Measurements from ENCODE around the gene DDX1. TPM values are rescaled to one million over a fixed set of nuclear protein-coding genes. Genes with fewer than 3 reads are reported as not detected.
"Not testable (repeated sequence)": the region's sequence is repeated elsewhere in the genome, so short reads cannot be mapped to it uniquely, and the experiment has no call there.

Gene DDX1
- total RNA-seq (2014; rRNA removed; shearing (Covaris generic); ENCODE audit: low replicate concordance), result 23.6 and 37.5 TPM in 2 replicates

DNA sequence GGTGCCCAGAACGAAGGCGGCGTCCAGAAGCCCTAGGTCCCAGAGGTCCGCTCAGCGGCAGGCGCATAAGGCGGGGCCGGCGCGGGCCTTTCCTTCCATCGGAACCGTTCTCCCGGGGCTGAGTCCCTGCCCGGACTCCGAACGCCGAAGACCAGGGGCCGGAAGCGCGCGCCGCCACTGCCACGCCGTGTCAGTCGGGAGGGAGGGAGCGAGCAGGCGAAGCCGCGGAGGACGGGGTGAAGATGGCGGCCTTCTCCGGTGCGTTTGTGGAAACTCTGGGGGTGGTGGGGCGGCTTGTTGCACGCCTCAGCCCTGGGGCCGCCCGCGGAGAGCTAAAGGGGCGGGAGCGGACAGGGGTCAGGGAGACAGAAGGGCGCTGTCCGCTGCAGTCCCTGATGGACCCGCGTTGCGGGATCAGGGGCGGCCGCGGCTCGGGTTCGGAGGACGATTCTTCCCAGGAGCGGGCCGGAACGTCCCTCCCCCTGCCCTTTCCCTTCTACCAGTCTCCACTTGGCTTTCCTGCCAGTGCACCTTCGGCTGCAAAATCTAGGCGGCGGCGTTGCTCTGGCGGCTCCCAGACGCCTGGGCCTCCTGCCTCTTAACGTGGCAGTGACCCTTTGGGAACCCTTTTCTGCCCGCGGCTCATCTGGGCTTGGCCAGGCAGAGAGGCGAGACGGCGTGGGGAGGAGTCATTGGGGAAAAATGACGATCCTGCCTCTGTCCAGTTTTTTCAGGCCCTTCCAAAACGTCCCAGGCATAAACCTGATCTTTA lies at the start of gene DDX1:
TSS of gene DDX1 (plus strand) at position 177 of the 772 bp plus-strand sequence. CDS start at position 243, 66 bp downstream.
- Histone ChIP-seq H3K4me1 (ENCODE audit: low read length) (peaks cover 14% of the 10 kb centered on the region), H3K4me2 (ENCODE audit: low read depth, low read length, poor library complexity, severe bottlenecking) (peak within 1 kb of the TSS; percentile 73), H4K20me1 (ENCODE audit: insufficient read depth, low read depth, low read length) (no peaks in the 10 kb centered on the region), H3K27ac (ENCODE audit: low read length) (peak within 1 kb of the TSS; percentile 58), H3K27me3 (ENCODE audit: low read length) (no peaks in the 10 kb centered on the region), H3K9me2 (replicated peaks; ENCODE audit: insufficient read depth, low read length) (no peaks in the 10 kb centered on the region), H3K4me3 (ENCODE audit: low read length) (peak within 1 kb of the TSS; percentile 85), H3K36me3 (ENCODE audit: insufficient read depth, low read length) (peaks cover 13% of the 10 kb centered on the region; the same call in 1 of the 2 replicates), H2AFZ (ENCODE audit: low read length) (peak within 1 kb of the TSS; percentile 84), H3K79me2 (ENCODE audit: low read length) (peaks cover 54% of the 10 kb centered on the region), H3K9me3 (ENCODE audit: low read length) (no peaks in the 10 kb centered on the region), H3K9ac (ENCODE audit: low read length) (peak within 1 kb of the TSS; percentile 89)
- DNase-seq, result peak; percentile 93

DNA sequence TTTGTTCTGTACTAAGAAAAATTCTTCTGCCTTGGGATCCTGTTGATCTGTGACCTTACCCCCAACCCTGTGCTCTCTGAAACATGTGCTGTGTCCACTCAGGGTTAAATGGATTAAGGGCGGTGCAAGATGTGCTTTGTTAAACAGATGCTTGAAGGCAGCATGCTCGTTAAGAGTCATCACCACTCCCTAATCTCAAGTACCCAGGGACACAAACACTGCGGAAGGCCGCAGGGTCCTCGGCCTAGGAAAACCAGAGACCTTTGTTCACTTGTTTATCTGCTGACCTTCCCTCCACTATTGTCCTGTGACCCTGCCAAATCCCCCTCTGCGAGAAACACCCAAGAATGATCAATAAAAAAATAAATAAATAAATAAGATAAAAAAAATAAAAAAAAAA lies 49.4 kb upstream of the DDX1 start:
- not testable (repeated sequence) for H4K20me1 ChIP-seq (ENCODE audit: insufficient read depth, low read depth, low read length); H2AFZ ChIP-seq (ENCODE audit: low read length); H3K9me2 ChIP-seq (replicated peaks; ENCODE audit: insufficient read depth, low read length); H3K27me3 ChIP-seq (ENCODE audit: low read length); DNase-seq; H3K4me3 ChIP-seq (ENCODE audit: low read length); H3K27ac ChIP-seq (ENCODE audit: low read length); H3K79me2 ChIP-seq (ENCODE audit: low read length); H3K9ac ChIP-seq (ENCODE audit: low read length); H3K4me2 ChIP-seq (ENCODE audit: low read depth, low read length, poor library complexity, severe bottlenecking); H3K36me3 ChIP-seq (ENCODE audit: insufficient read depth, low read length); H3K9me3 ChIP-seq (ENCODE audit: low read length)
- peaks cover 21% of the 10 kb centered on the region for H3K4me1 ChIP-seq (ENCODE audit: low read length)

DNA sequence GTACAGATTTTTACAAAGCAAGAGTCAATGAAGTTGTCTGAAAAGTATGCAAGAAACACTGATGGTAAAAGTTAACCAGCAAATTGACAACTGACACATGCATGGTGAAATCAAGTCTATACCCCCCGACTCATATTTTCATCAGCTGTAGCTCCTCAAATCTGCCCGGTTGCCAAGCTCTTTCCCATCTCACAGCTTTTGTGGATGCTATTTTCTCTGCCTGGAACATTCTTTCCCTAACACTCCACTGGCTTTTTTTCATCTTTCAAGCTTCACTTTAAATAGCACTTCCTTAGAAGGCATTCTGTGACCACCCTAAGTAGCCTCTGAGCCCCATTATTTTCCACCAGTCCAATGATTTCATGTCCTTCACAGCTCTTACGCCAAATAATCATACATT lies 48.6 kb upstream of the DDX1 start:
- no peak overlapping the region for H3K4me2 ChIP-seq (ENCODE audit: low read depth, low read length, poor library complexity, severe bottlenecking)
- peaks cover 21% of the 10 kb centered on the region for H3K4me1 ChIP-seq (ENCODE audit: low read length)
- H3K4me3 ChIP-seq (ENCODE audit: low read length), result no peak overlapping the region
- H4K20me1 ChIP-seq (ENCODE audit: insufficient read depth, low read depth, low read length), result no peaks in the 10 kb centered on the region
- H3K9ac ChIP-seq (ENCODE audit: low read length), result no peak overlapping the region
- no peaks in the 10 kb centered on the region for H3K9me3 ChIP-seq (ENCODE audit: low read length)
- H3K27ac ChIP-seq (ENCODE audit: low read length), result no peak overlapping the region
- no peaks in the 10 kb centered on the region for H3K36me3 ChIP-seq (ENCODE audit: insufficient read depth, low read length)
- H3K79me2 ChIP-seq (ENCODE audit: low read length), result no peaks in the 10 kb centered on the region; the same call in 1 of the 2 replicates
- no peaks in the 10 kb centered on the region for H3K9me2 ChIP-seq (replicated peaks; ENCODE audit: insufficient read depth, low read length)
- DNase-seq, result no peak
- no peak overlapping the region for H2AFZ ChIP-seq (ENCODE audit: low read length)
- no peaks in the 10 kb centered on the region for H3K27me3 ChIP-seq (ENCODE audit: low read length)

DNA sequence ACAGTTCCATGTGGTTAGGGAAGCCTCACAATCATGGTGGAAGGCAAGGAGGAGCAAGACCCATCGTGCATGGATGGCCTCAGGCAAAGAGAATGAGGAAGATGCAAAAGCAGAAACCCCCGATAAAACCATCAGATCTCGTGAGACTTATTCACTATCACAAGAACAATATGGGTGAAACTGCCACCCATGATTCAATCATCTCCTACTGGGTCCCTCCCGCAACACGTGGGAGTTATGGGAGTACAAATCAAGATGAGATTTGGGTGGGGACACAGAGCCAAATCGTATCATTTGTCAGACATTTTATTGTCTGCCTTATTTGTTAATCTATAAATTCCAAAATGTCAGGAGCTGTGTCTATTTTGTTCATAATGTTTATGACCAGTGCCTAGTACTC lies 48.1 kb upstream of the DDX1 start:
- Histone ChIP-seq H2AFZ (ENCODE audit: low read length) (no peak overlapping the region), H3K4me2 (ENCODE audit: low read depth, low read length, poor library complexity, severe bottlenecking) (no peak overlapping the region), H3K36me3 (ENCODE audit: insufficient read depth, low read length) (no peaks in the 10 kb centered on the region), H3K9me3 (ENCODE audit: low read length) (no peaks in the 10 kb centered on the region), H3K79me2 (ENCODE audit: low read length) (no peaks in the 10 kb centered on the region; the same call in 1 of the 2 replicates), H3K9ac (ENCODE audit: low read length) (no peak overlapping the region), H3K27me3 (ENCODE audit: low read length) (no peaks in the 10 kb centered on the region), H3K9me2 (replicated peaks; ENCODE audit: insufficient read depth, low read length) (no peaks in the 10 kb centered on the region), H3K27ac (ENCODE audit: low read length) (no peak overlapping the region), H3K4me1 (ENCODE audit: low read length) (peaks cover 21% of the 10 kb centered on the region), H4K20me1 (ENCODE audit: insufficient read depth, low read depth, low read length) (no peaks in the 10 kb centered on the region), H3K4me3 (ENCODE audit: low read length) (no peak overlapping the region)
- DNase-seq, result no peak

DNA sequence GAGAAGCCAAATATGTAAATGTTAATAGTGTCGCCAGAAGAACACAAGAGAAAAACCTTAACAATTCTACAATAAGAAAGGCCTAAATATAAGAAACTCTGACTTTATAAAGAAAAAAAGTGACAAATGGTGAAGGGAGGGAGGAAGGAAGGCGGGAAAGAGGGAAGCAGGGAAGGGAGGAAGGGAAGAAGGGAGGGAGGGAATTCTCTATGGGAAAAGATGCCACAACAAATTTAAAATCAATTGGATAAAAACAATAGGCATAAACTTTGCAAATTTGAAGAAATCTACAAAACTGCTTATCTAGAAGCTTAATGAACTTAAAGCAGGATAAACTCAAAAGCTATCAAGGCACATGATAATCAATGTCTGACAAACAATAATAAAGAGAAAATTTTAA lies 47.4 kb upstream of the DDX1 start:
- Histone ChIP-seq H2AFZ (ENCODE audit: low read length) (no peak overlapping the region), H3K27me3 (ENCODE audit: low read length) (no peaks in the 10 kb centered on the region), H3K79me2 (ENCODE audit: low read length) (no peaks in the 10 kb centered on the region; the same call in 1 of the 2 replicates), H3K9me3 (ENCODE audit: low read length) (no peaks in the 10 kb centered on the region), H3K9me2 (replicated peaks; ENCODE audit: insufficient read depth, low read length) (no peaks in the 10 kb centered on the region), H3K9ac (ENCODE audit: low read length) (no peak overlapping the region), H3K4me1 (ENCODE audit: low read length) (peaks cover 16% of the 10 kb centered on the region), H3K27ac (ENCODE audit: low read length) (no peak overlapping the region), H3K4me3 (ENCODE audit: low read length) (no peak overlapping the region), H3K4me2 (ENCODE audit: low read depth, low read length, poor library complexity, severe bottlenecking) (no peak overlapping the region), H4K20me1 (ENCODE audit: insufficient read depth, low read depth, low read length) (no peaks in the 10 kb centered on the region), H3K36me3 (ENCODE audit: insufficient read depth, low read length) (no peaks in the 10 kb centered on the region)
- DNase-seq, result no peak

DNA sequence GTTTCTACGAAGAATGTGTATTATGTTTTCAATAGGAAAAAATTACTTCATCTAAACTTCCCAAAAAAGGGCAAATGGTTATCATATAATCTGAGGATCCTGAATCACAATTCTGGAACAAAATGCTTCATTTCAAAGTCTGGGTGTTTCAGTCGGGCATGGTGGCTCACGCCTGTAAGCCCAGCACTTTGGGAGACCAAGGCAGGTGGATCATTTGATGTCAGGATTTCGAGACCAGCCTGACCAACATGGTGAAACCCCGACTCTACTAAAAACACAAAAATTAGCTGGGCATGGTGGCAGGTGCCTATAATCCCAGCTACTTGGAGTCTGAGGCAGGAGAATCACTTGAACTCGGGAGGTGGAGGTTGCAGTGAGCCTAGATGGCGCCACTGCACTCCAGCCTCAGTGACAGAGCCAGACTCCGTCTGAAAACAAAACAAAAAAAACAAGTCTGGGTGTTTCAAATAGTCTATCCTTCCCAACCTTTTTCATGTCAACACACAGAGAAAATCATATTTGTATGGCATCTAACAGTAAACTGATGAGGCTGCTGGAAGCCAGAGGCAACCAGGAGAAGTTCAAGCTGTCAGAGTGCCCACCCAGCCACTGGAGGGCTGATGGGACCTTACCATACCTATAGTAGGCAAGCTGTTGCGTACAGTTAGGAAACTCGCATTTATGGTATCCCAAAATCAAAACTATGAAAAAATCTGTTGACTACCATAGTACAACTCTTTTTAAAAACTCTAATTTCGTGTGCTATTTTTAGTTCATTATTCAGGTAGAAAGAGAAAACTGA lies 45.2 kb upstream of the DDX1 start:
- Histone ChIP-seq H2AFZ (ENCODE audit: low read length) (peak overlapping the region; percentile 86), H3K36me3 (ENCODE audit: insufficient read depth, low read length) (no peaks in the 10 kb centered on the region), H3K79me2 (ENCODE audit: low read length) (no peaks in the 10 kb centered on the region; the same call in 1 of the 2 replicates), H4K20me1 (ENCODE audit: insufficient read depth, low read depth, low read length) (no peaks in the 10 kb centered on the region), H3K9me3 (ENCODE audit: low read length) (no peaks in the 10 kb centered on the region), H3K4me3 (ENCODE audit: low read length) (no peak overlapping the region), H3K9ac (ENCODE audit: low read length) (no peak overlapping the region), H3K9me2 (replicated peaks; ENCODE audit: insufficient read depth, low read length) (no peaks in the 10 kb centered on the region), H3K27me3 (ENCODE audit: low read length) (no peaks in the 10 kb centered on the region), H3K27ac (ENCODE audit: low read length) (no peak overlapping the region), H3K4me1 (ENCODE audit: low read length) (peaks cover 3% of the 10 kb centered on the region; the same call in 1 of the 2 replicates), H3K4me2 (ENCODE audit: low read depth, low read length, poor library complexity, severe bottlenecking) (no peak overlapping the region)
- DNase-seq, result no peak

DNA sequence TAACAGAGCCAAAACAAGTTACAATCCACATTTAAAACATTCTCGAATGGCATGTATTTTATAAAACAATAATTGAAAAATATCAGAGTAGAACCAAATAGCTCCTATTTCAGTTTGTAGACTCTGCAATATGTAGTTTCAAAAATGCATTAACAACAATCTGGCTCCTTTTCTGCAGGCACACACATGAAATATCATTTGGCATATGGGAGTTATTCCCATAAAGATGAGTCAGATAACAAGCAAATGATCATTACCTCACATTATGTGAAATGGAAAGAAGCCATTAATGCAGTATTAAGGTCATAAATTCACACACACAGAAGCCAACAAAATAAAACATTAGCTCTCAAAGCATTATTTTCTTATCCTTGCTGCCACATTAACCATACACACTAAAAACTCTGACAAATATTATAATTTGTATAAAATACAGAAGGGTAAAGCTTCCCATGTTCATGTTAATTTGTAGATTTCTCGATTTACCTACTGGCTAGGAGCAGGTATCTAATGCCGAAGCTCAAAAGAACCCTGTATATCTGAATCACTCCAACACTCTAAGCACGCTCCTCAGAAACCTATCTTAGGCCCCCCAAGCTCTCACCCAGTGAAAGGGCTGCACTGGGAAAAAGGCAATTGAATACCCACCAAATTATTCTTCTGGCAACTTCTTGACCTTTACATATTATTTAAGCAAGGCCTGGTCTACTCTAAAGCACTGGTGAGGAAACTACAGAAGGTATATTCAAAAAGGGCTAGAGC lies 44.4 kb upstream of the DDX1 start:
- no peak overlapping the region for H3K4me2 ChIP-seq (ENCODE audit: low read depth, low read length, poor library complexity, severe bottlenecking)
- H4K20me1 ChIP-seq (ENCODE audit: insufficient read depth, low read depth, low read length), result no peaks in the 10 kb centered on the region
- H3K4me1 ChIP-seq (ENCODE audit: low read length), result peaks cover 3% of the 10 kb centered on the region; the same call in 1 of the 2 replicates
- H3K36me3 ChIP-seq (ENCODE audit: insufficient read depth, low read length), result peaks cover 2% of the 10 kb centered on the region; the same call in 1 of the 2 replicates
- no peaks in the 10 kb centered on the region for H3K27me3 ChIP-seq (ENCODE audit: low read length)
- no peak overlapping the region for H3K27ac ChIP-seq (ENCODE audit: low read length)
- H3K9ac ChIP-seq (ENCODE audit: low read length), result no peak overlapping the region
- H3K79me2 ChIP-seq (ENCODE audit: low read length), result no peaks in the 10 kb centered on the region; the same call in 1 of the 2 replicates
- no peaks in the 10 kb centered on the region for H3K9me2 ChIP-seq (replicated peaks; ENCODE audit: insufficient read depth, low read length)
- H3K9me3 ChIP-seq (ENCODE audit: low read length), result no peaks in the 10 kb centered on the region
- no peak for DNase-seq
- H2AFZ ChIP-seq (ENCODE audit: low read length), result peak overlapping the region; percentile 86
- no peak overlapping the region for H3K4me3 ChIP-seq (ENCODE audit: low read length)

All from Karpas-422 (cell line).